A549 (cell line): ENCODE measurements around the gene CPSF4.

Experiments
- CTCF ChIP-seq: fragments of >200 bp; sonication (Bioruptor Twin); formaldehyde crosslinking; IDR thresholded peaks from 3 replicates; pipeline ENCODE4 v1.5.1; 2016
- JUN ChIP-seq, 2 experiments: fragments of >200 bp; sonication (Bioruptor Twin); formaldehyde crosslinking; IDR thresholded peaks; 2 replicates in 1 of 2; 3 replicates in 1 of 2; pipeline ENCODE4 v1.6.1; 2016 to 2017
- KDM1A ChIP-seq: fragments of 200-600 bp; sonication (generic); IDR thresholded peaks from 2 replicates; pipeline ENCODE4 v1.6.1; 2016; ENCODE audit warnings: low read depth, mild to moderate bottlenecking
- USF2 ChIP-seq: fragments of 450-650 bp; IDR thresholded peaks from 2 replicates; pipeline ENCODE4 v1.6.1; 2014; ENCODE audit warnings: antibody characterized with exemption

- TF ChIP-seq CTCF (no peak), USF2 (no peak), JUN (IDR thresholded peaks at IDR 0.05) (no peak), KDM1A (no peak)
Observed at GRCh38 chr7:99392659-99393354, 45.9 kb upstream of the CPSF4 start.
